Fibroblast of lung (primary cell): ENCODE results near the gene MT1X. TPM values are rescaled to one million over a fixed set of nuclear protein-coding genes. Genes with fewer than 3 reads are reported as not detected.

ENCODE experiments used
- DNase-seq, 2 donors: peaks; one replicate each; pipeline versions ENCODE4 v3.0.0 to v3.0.0-alpha.2; 2010; ENCODE audit warnings: low read depth in 2 of 2
- H2AFZ ChIP-seq: 2 replicates; pipeline ENCODE4 v1.5.1; 2012; ENCODE audit warnings: low read length, control low read depth, inconsistent platforms
- H3K27ac ChIP-seq: 2 replicates; pipeline ENCODE4 v1.5.1; 2011; ENCODE audit warnings: low read length, control low read depth; ENCODE audit not compliant: insufficient read depth
- H3K27me3 ChIP-seq: 2 replicates; pipeline ENCODE4 v1.5.1; 2011; ENCODE audit warnings: mild to moderate bottlenecking, low read length; ENCODE audit not compliant: control insufficient read depth, insufficient read depth
- H3K36me3 ChIP-seq: 2 replicates; pipeline ENCODE4 v1.5.1; 2011; ENCODE audit warnings: low read length; ENCODE audit not compliant: control insufficient read depth, insufficient read depth
- H3K4me1 ChIP-seq: 2 replicates; pipeline ENCODE4 v1.5.1; 2011; ENCODE audit warnings: low read length; ENCODE audit not compliant: control insufficient read depth, insufficient read depth; ENCODE audit errors: extremely low read depth
- H3K4me2 ChIP-seq: 2 replicates; pipeline ENCODE4 v1.5.1; 2011; ENCODE audit warnings: low read length, control low read depth; ENCODE audit not compliant: insufficient read depth; ENCODE audit errors: extremely low read depth
- H3K4me3 ChIP-seq, 4 experiments: fragments of 200-600 bp in 1 of 4; sonication (generic) in 1 of 4; replicated peaks in 1 of 4; 2 replicates each; pipeline ENCODE4 v1.5.1; 2011 to 2016; ENCODE audit warnings: low read length in 4 of 4, low read depth in 3 of 4, mild to moderate bottlenecking in 3 of 4, control low read depth in 2 of 4, inconsistent platforms in 1 of 4, mixed read lengths in 1 of 4; ENCODE audit not compliant: insufficient read depth in 1 of 4; ENCODE audit errors: control extremely low read depth in 1 of 4
- H3K79me2 ChIP-seq: 2 replicates; pipeline ENCODE4 v1.5.1; 2012; ENCODE audit warnings: mild to moderate bottlenecking, low read length, inconsistent platforms; ENCODE audit not compliant: control insufficient read depth, insufficient read depth
- H3K9ac ChIP-seq: 2 replicates; pipeline ENCODE4 v1.5.1; 2011; ENCODE audit warnings: mild to moderate bottlenecking, low read length, control low read depth; ENCODE audit not compliant: insufficient read depth
- H3K9me3 ChIP-seq: 2 replicates; pipeline ENCODE4 v1.5.1; 2012; ENCODE audit warnings: low read depth, low read length; ENCODE audit not compliant: control insufficient read depth, insufficient read depth
- H4K20me1 ChIP-seq: 2 replicates; pipeline ENCODE4 v1.5.1; 2011; ENCODE audit warnings: low read length; ENCODE audit not compliant: control insufficient read depth, insufficient read depth; ENCODE audit errors: extremely low read depth
- EZH2 ChIP-seq: IDR thresholded peaks from 2 replicates; pipeline ENCODE4 v1.5.1; 2012; ENCODE audit warnings: low read length, control low read depth, mild to moderate bottlenecking; ENCODE audit errors: missing control alignments
- polyA plus RNA-seq, 2 donors: library from polyadenylated mRNA; depleted of rRNA in 1 of 2; stranded (reverse) in 1 of 2; unstranded in 1 of 2; fragments of >200 nt; gene quantifications; 2 replicates each; pipeline ENCODE4 v1.2.1, GENCODE V29; 2011 to 2012; ENCODE audit warnings: missing spikeins in 1 of 2
- total RNA-seq: library from RNA; depleted of rRNA; stranded (reverse); fragments of >200 nt; gene quantifications from 2 replicates; pipeline ENCODE4 v1.2.1, GENCODE V29; 2014
- TF ChIP-seq, protein P1 (sequence below), 2 donors: IDR thresholded peaks in 1 of 2; conservative IDR thresholded peaks in 1 of 2; 1 replicate in 1 of 2; 2 replicates in 1 of 2; pipeline ENCODE4 v1.5.1; 2011 to 2012; ENCODE audit warnings: low read length in 2 of 2, control low read depth in 1 of 2, inconsistent platforms in 1 of 2, low read depth in 1 of 2, mild to moderate bottlenecking in 1 of 2

MT1X gene
- total and polyA plus RNA-seq, 2 donors (not counting 1 experiment from before 2014, with no cell fraction given), result 137 to 242 TPM

- Histone ChIP-seq H3K4me2 (peak within 1 kb of the TSS; percentile 8), H3K27me3 (peaks cover 41% of the 10 kb centered on the region)
Measured at GRCh38 chr16:56667581-56668571, 14.4 kb upstream of the MT1X start, which contains the start of gene MT1G. MT1G (minus strand) TSS chr16:56668065; CDS start chr16:56667993, 72 bp downstream.

DNA sequence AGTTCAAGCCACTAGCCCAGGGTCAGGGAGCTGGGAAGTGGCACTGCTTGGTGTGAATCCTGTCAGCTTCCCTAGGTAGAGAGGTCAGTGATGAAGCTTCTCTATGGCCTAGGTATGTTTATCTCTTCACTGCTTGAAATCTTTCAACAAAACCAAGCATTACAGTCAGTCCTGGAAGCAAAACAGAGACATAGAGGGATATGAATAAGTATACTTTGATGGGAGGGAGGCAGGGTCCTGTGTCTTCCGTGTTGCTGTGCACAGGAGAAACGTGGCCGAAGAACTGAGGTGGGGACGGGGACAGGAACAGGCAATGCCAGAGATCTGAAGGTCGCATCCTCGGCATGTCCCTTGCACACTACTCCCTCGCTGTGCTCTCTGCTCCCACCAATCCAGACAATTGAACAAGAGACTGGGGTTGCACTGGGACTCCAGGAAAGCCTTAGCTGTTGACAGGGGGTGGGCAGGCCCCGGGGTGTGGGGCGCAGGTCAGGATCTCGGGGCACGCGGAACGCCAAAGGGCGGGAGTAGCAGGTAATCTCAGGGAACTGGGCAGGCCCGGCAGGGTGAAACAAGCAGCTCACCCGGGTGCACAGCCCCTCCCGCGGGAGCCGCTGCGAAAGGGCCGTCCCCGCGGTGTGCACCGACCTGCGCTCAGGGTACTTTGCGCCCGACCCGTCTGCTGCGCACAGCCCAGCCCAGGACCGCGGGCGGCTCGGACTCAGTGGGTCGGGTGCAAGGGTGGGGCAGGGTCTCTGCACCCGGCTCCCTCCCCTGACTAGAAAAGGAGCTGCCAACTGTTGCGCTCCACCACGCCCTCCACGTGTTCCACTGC, 13.0 kb upstream of the MT1X start, which contains the start of gene MT1H:
Gene MT1H, plus strand, starts transcription at position 810 of the 835 bp plus-strand sequence. CDS start 71 bp downstream, outside the sequence.
- no peak within 1 kb of the TSS for H3K9ac ChIP-seq
- no peaks in the 10 kb centered on the region for H4K20me1 ChIP-seq
- H3K4me3 ChIP-seq, result no peak within 1 kb of the TSS
- H2AFZ ChIP-seq, result no peak within 1 kb of the TSS
- no peak within 1 kb of the TSS for H3K4me2 ChIP-seq
- peaks cover 7% of the 10 kb centered on the region for H3K4me1 ChIP-seq
- H3K27me3 ChIP-seq, result peaks cover 31% of the 10 kb centered on the region
- no peaks in the 10 kb centered on the region for H3K36me3 ChIP-seq
- H3K27ac ChIP-seq, result no peak within 1 kb of the TSS
- no peaks in the 10 kb centered on the region for H3K79me2 ChIP-seq
- TF ChIP-seq, protein P1, sequence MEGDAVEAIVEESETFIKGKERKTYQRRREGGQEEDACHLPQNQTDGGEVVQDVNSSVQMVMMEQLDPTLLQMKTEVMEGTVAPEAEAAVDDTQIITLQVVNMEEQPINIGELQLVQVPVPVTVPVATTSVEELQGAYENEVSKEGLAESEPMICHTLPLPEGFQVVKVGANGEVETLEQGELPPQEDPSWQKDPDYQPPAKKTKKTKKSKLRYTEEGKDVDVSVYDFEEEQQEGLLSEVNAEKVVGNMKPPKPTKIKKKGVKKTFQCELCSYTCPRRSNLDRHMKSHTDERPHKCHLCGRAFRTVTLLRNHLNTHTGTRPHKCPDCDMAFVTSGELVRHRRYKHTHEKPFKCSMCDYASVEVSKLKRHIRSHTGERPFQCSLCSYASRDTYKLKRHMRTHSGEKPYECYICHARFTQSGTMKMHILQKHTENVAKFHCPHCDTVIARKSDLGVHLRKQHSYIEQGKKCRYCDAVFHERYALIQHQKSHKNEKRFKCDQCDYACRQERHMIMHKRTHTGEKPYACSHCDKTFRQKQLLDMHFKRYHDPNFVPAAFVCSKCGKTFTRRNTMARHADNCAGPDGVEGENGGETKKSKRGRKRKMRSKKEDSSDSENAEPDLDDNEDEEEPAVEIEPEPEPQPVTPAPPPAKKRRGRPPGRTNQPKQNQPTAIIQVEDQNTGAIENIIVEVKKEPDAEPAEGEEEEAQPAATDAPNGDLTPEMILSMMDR (conservative IDR thresholded peaks at IDR 0.05 in 1 of 2, IDR thresholded peaks at IDR 0.05 in 1 of 2; ENCODE audit: low read depth in 1 of 2, low read length in 2 of 2), result no peak
- no peak for TF ChIP-seq EZH2
- H3K9me3 ChIP-seq, result no peaks in the 10 kb centered on the region
- no peak for DNase-seq

More at GRCh38 chr16:56667581-56668571, 14.4 kb upstream of the MT1X start, which contains the start of gene MT1G:
- no peaks in the 10 kb centered on the region for H3K9me3 ChIP-seq
- TF ChIP-seq, protein P1 (conservative IDR thresholded peaks at IDR 0.05 in 1 of 2, IDR thresholded peaks at IDR 0.05 in 1 of 2; ENCODE audit: low read depth in 1 of 2, low read length in 2 of 2), result no peak
- peak; percentile 21 for TF ChIP-seq EZH2
- H3K4me1 ChIP-seq, result peaks cover 3% of the 10 kb centered on the region
- no peaks in the 10 kb centered on the region for H3K36me3 ChIP-seq
- H4K20me1 ChIP-seq, result no peaks in the 10 kb centered on the region
- DNase-seq, result peak; percentile 15 to 16
- no peak within 1 kb of the TSS for H2AFZ ChIP-seq
- no peaks in the 10 kb centered on the region for H3K79me2 ChIP-seq
- H3K27ac ChIP-seq, result no peak within 1 kb of the TSS
- H3K9ac ChIP-seq, result no peak within 1 kb of the TSS
- no peak within 1 kb of the TSS for H3K4me3 ChIP-seq
